ENCODE results near the gene C5AR2.

DNA sequence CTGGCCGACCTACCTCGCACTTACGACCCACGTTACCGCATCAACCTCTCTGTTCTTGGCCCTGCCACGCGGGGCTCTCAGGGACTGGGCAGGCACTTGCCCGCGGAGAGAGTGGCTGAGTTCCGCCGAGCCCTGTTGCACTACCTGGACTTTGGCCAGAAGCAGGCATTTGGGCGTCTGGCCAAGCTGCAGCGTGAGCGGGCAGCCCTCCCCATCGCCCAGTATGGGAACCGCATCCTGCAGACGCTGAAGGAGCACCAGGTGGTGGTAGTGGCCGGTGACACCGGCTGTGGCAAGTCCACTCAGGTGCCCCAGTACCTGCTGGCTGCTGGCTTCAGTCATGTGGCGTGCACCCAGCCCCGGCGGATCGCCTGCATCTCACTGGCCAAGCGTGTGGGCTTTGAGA is 21.3 kb downstream of the C5AR2 start:
- TF ChIP-seq, protein P1, sequence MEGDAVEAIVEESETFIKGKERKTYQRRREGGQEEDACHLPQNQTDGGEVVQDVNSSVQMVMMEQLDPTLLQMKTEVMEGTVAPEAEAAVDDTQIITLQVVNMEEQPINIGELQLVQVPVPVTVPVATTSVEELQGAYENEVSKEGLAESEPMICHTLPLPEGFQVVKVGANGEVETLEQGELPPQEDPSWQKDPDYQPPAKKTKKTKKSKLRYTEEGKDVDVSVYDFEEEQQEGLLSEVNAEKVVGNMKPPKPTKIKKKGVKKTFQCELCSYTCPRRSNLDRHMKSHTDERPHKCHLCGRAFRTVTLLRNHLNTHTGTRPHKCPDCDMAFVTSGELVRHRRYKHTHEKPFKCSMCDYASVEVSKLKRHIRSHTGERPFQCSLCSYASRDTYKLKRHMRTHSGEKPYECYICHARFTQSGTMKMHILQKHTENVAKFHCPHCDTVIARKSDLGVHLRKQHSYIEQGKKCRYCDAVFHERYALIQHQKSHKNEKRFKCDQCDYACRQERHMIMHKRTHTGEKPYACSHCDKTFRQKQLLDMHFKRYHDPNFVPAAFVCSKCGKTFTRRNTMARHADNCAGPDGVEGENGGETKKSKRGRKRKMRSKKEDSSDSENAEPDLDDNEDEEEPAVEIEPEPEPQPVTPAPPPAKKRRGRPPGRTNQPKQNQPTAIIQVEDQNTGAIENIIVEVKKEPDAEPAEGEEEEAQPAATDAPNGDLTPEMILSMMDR (optimal IDR thresholded peaks at IDR 0.05 in 1 of 3, IDR thresholded peaks at IDR 0.05 in 1 of 3, conservative IDR thresholded peaks at IDR 0.05 in 1 of 3; ENCODE audit: extremely low read depth in 1 of 3, insufficient read depth in 2 of 3, low read length in 3 of 3), result no peak
- TF ChIP-seq EZH2 (IDR thresholded peaks at IDR 0.05; ENCODE audit: low read length), result no peak

All from keratinocyte (primary cell).